ENCODE results near the gene TMEM141. TPM values are rescaled to one million over a fixed set of nuclear protein-coding genes. Genes with fewer than 3 reads are reported as not detected.
A peak's percentile ranks its signal among the peaks of the same experiment; 100 is the strongest.

Gene TMEM141
- total RNA-seq, 1 experiment from 2014 or later, result 32.7 TPM

GRCh38 chr9:136762221-136762691 is 28.9 kb upstream of the TMEM141 start:
- Histone ChIP-seq H3K27ac (ENCODE audit: low read depth, low read length, poor library complexity, severe bottlenecking) (no peak overlapping the region), H3K4me3 (ENCODE audit: low read depth, low read length, poor library complexity, severe bottlenecking) (no peak overlapping the region), H3K27me3 (replicated peaks; ENCODE audit: insufficient read depth, low read depth, low read length, poor library complexity) (no peaks in the 10 kb centered on the region), H3K36me3 (ENCODE audit: insufficient read depth, low read length, poor library complexity, severe bottlenecking) (no peaks in the 10 kb centered on the region), H3K9me3 (ENCODE audit: low read depth, low read length, poor library complexity, severe bottlenecking) (no peaks in the 10 kb centered on the region), H3K4me1 (ENCODE audit: insufficient read depth, low read length, poor library complexity, severe bottlenecking) (peaks cover 5% of the 10 kb centered on the region)
- BruUV-seq (replicated peaks), result no TSS peak
- no peak for DNase-seq (ENCODE audit: low spot score)
- ChIA-PET CTCF (no interaction called here), POLR2A (ENCODE audit: low non-redundant PET) (no interaction called here)
- TF ChIP-seq EZH2 (IDR thresholded peaks at IDR 0.05; ENCODE audit: borderline replicate concordance, low read depth, low read length, poor library complexity, severe bottlenecking), result no peak
- TF ChIP-seq CTCF (conservative IDR thresholded peaks at IDR 0.05; ENCODE audit: low read depth, low read length), result no peak
- intact Hi-C loops (cut with micrococcal nuclease; ENCODE audit: unreplicated experiment), result no loop called here

GRCh38 chr9:136762915-136763648 is 28.1 kb upstream of the TMEM141 start:
- CTCF ChIA-PET, result interaction anchor here (0.6 kb wide), 1 partner anchor 19 kb away, joined by 4 read pairs; no protein-coding TSS in a partner anchor
- H3K4me1 ChIP-seq (ENCODE audit: insufficient read depth, low read length, poor library complexity, severe bottlenecking), result peaks cover 5% of the 10 kb centered on the region
- intact Hi-C loops (cut with micrococcal nuclease; ENCODE audit: unreplicated experiment), result no loop called here
- no peaks in the 10 kb centered on the region for H3K36me3 ChIP-seq (ENCODE audit: insufficient read depth, low read length, poor library complexity, severe bottlenecking)
- POLR2A ChIA-PET (ENCODE audit: low non-redundant PET), result no interaction called here
- DNase-seq (ENCODE audit: low spot score), result peak; percentile 69
- H3K27ac ChIP-seq (ENCODE audit: low read depth, low read length, poor library complexity, severe bottlenecking), result no peak overlapping the region
- TF ChIP-seq CTCF (conservative IDR thresholded peaks at IDR 0.05; ENCODE audit: low read depth, low read length) (no peak), EZH2 (IDR thresholded peaks at IDR 0.05; ENCODE audit: borderline replicate concordance, low read depth, low read length, poor library complexity, severe bottlenecking) (no peak)
- no peak overlapping the region for H3K4me3 ChIP-seq (ENCODE audit: low read depth, low read length, poor library complexity, severe bottlenecking)
- no TSS peak for BruUV-seq (replicated peaks)
- no peaks in the 10 kb centered on the region for H3K9me3 ChIP-seq (ENCODE audit: low read depth, low read length, poor library complexity, severe bottlenecking)
- no peaks in the 10 kb centered on the region for H3K27me3 ChIP-seq (replicated peaks; ENCODE audit: insufficient read depth, low read depth, low read length, poor library complexity)

GRCh38 chr9:136763649-136764035 is 27.5 kb upstream of the TMEM141 start:
- no peaks in the 10 kb centered on the region for H3K9me3 ChIP-seq (ENCODE audit: low read depth, low read length, poor library complexity, severe bottlenecking)
- no TSS peak for BruUV-seq (replicated peaks)
- no peak overlapping the region for H3K27ac ChIP-seq (ENCODE audit: low read depth, low read length, poor library complexity, severe bottlenecking)
- peaks cover 5% of the 10 kb centered on the region for H3K4me1 ChIP-seq (ENCODE audit: insufficient read depth, low read length, poor library complexity, severe bottlenecking)
- intact Hi-C loops (cut with micrococcal nuclease; ENCODE audit: unreplicated experiment), result no loop called here
- POLR2A ChIA-PET (ENCODE audit: low non-redundant PET), result no interaction called here
- H3K4me3 ChIP-seq (ENCODE audit: low read depth, low read length, poor library complexity, severe bottlenecking), result no peak overlapping the region
- TF ChIP-seq EZH2 (IDR thresholded peaks at IDR 0.05; ENCODE audit: borderline replicate concordance, low read depth, low read length, poor library complexity, severe bottlenecking) (no peak), CTCF (conservative IDR thresholded peaks at IDR 0.05; ENCODE audit: low read depth, low read length) (no peak)
- no peaks in the 10 kb centered on the region for H3K36me3 ChIP-seq (ENCODE audit: insufficient read depth, low read length, poor library complexity, severe bottlenecking)
- CTCF ChIA-PET, result interaction anchor here (0.6 kb wide), 1 partner anchor 20 kb away, joined by 4 read pairs; no protein-coding TSS in a partner anchor
- no peaks in the 10 kb centered on the region for H3K27me3 ChIP-seq (replicated peaks; ENCODE audit: insufficient read depth, low read depth, low read length, poor library complexity)
- DNase-seq (ENCODE audit: low spot score), result no peak

All from A673 (cell line).